Liver (tissue), 9 donors: ENCODE results near the gene FSIP1. TPM values are rescaled to one million over a fixed set of nuclear protein-coding genes. Genes with fewer than 3 reads are reported as not detected.

Experiments
- DNase-seq: peaks from one replicate; pipeline ENCODE4 v3.0.0-alpha.2; 2017; ENCODE audit warnings: low spot score
- H3K27ac ChIP-seq, 2 donors: one replicate each; pipeline ENCODE4 v1.7.0; 2013; ENCODE audit warnings: inconsistent platforms in 2 of 2, low read length in 2 of 2, control low read depth in 1 of 2, low read depth in 1 of 2, mild to moderate bottlenecking in 1 of 2
- H3K27me3 ChIP-seq, 4 donors: one replicate each; pipeline versions ENCODE4 v1.6.1 to v1.7.0; 2013; ENCODE audit warnings: low read length in 3 of 4, inconsistent platforms in 1 of 4, mild to moderate bottlenecking in 1 of 4, moderate library complexity in 1 of 4; ENCODE audit not compliant: control insufficient read depth in 4 of 4, insufficient read depth in 4 of 4
- H3K36me3 ChIP-seq, 4 donors: one replicate each; pipeline versions ENCODE4 v1.6.1 to v1.7.0; 2013; ENCODE audit warnings: low read length in 3 of 4, mild to moderate bottlenecking in 3 of 4, low read depth in 1 of 4, moderate library complexity in 1 of 4; ENCODE audit not compliant: control insufficient read depth in 4 of 4, insufficient read depth in 3 of 4
- H3K4me1 ChIP-seq, 4 donors: one replicate each; pipeline versions ENCODE4 v1.6.1 to v1.7.0; 2013; ENCODE audit warnings: low read length in 3 of 4, mild to moderate bottlenecking in 3 of 4, moderate library complexity in 1 of 4; ENCODE audit not compliant: control insufficient read depth in 4 of 4, insufficient read depth in 4 of 4
- H3K4me3 ChIP-seq, 3 donors: one replicate each; pipeline versions ENCODE4 v1.6.1 to v1.7.0; 2013; ENCODE audit warnings: low read length in 3 of 3, control low read depth in 1 of 3, low read depth in 1 of 3, mild to moderate bottlenecking in 1 of 3
- H3K9ac ChIP-seq, 2 donors: one replicate each; pipeline ENCODE4 v1.7.0; 2013; ENCODE audit warnings: low read length in 2 of 2, mild to moderate bottlenecking in 2 of 2, moderate library complexity in 2 of 2, control low read depth in 1 of 2, low read depth in 1 of 2
- H3K9me3 ChIP-seq, 4 donors: one replicate each; pipeline versions ENCODE4 v1.6.1 to v1.7.0; 2013; ENCODE audit warnings: low read length in 3 of 4; ENCODE audit not compliant: control insufficient read depth in 4 of 4
- EGR1 ChIP-seq, 2 donors: IDR thresholded peaks; 2 replicates each; pipeline ENCODE4 v1.6.1; 2016 to 2018; ENCODE audit warnings: antibody characterized with exemption in 2 of 2, low read depth in 2 of 2
- FOXA1 ChIP-seq: IDR thresholded peaks from 2 replicates; pipeline ENCODE4 v1.6.1; 2016; ENCODE audit warnings: antibody characterized with exemption
- FOXA2 ChIP-seq: IDR thresholded peaks from 2 replicates; pipeline ENCODE4 v1.6.1; 2016; ENCODE audit warnings: antibody characterized with exemption
- GABPA ChIP-seq, 2 donors: IDR thresholded peaks in 1 of 2; conservative IDR thresholded peaks in 1 of 2; 2 replicates each; pipeline ENCODE4 v1.6.1; 2016; ENCODE audit warnings: antibody characterized with exemption in 2 of 2, mild to moderate bottlenecking in 1 of 2, moderate library complexity in 1 of 2
- HNF4A ChIP-seq, 2 donors: conservative IDR thresholded peaks; 2 replicates each; pipeline ENCODE4 v1.6.1; 2016; ENCODE audit warnings: antibody characterized with exemption in 2 of 2, mild to moderate bottlenecking in 2 of 2
- HNF4G ChIP-seq: IDR thresholded peaks from 2 replicates; pipeline ENCODE4 v1.6.1; 2016; ENCODE audit warnings: antibody characterized with exemption
- JUND ChIP-seq, 2 donors: IDR thresholded peaks; 2 replicates each; pipeline ENCODE4 v1.6.1; 2016; ENCODE audit warnings: antibody characterized with exemption in 2 of 2
- NR2F2 ChIP-seq: IDR thresholded peaks from 2 replicates; pipeline ENCODE4 v1.6.1; 2016; ENCODE audit warnings: antibody characterized with exemption
- RXRA ChIP-seq, 2 donors: IDR thresholded peaks; 2 replicates each; pipeline ENCODE4 v1.6.1; 2017 to 2018; ENCODE audit warnings: antibody characterized with exemption in 2 of 2, mild to moderate bottlenecking in 1 of 2
- SP1 ChIP-seq: IDR thresholded peaks from 2 replicates; pipeline ENCODE4 v1.6.1; 2018; ENCODE audit warnings: antibody characterized with exemption, mild to moderate bottlenecking
- TAF1 ChIP-seq: conservative IDR thresholded peaks from 2 replicates; pipeline ENCODE4 v1.6.1; 2016; ENCODE audit warnings: antibody characterized with exemption, mild to moderate bottlenecking
- YY1 ChIP-seq: IDR thresholded peaks from 2 replicates; pipeline ENCODE4 v1.6.1; 2016; ENCODE audit warnings: antibody characterized with exemption, mild to moderate bottlenecking
- WGBS: extraction: QIAGEN DNeasy Blood & Tissue Kit; methylation state at CpG from one replicate; pipeline ENCODE4 v1.1.7; 2013; 5-methylcytosine and 5-hydroxymethylcytosine counted together
- polyA plus RNA-seq, 2 donors: library from polyadenylated mRNA; stranded (reverse) in 1 of 2; unstranded in 1 of 2; fragments of 200-250 nt in 1 of 2; fragments of >200 nt in 1 of 2; fragmentation: Nextera tagmentation in 1 of 2; extraction: Ambion mirVana in 1 of 2; gene quantifications; one replicate each; pipeline versions ENCODE4 v1.2.1 to v1.2.3, GENCODE V29; 2013 to 2015
- total RNA-seq, 2 donors: library from RNA; depleted of rRNA; stranded (reverse); fragments of >200 nt; gene quantifications; one replicate each; pipeline ENCODE4 v1.2.3, GENCODE V29; 2014
- TF ChIP-seq, protein P1 (sequence below): fragments of 150-350 bp; IDR thresholded peaks from 2 replicates; pipeline ENCODE4 v1.5.1; 2017; ENCODE audit warnings: improper control_type of control experiment, low read depth, low read length; ENCODE audit not compliant: missing input control
- TF ChIP-seq, protein P2 (sequence below): IDR thresholded peaks from 2 replicates; pipeline ENCODE4 v1.6.1; 2016; ENCODE audit warnings: antibody characterized with exemption
- TF ChIP-seq, protein P3 (sequence below): IDR thresholded peaks from 2 replicates; pipeline ENCODE4 v1.6.1; 2016; ENCODE audit warnings: antibody characterized with exemption, mild to moderate bottlenecking
- TF ChIP-seq, protein P4 (sequence below): IDR thresholded peaks from 2 replicates; pipeline ENCODE4 v1.6.1; 2016; ENCODE audit warnings: antibody characterized with exemption
- donor health status: healthy.
- donor health status: healthy.
- donor health status: healthy.
- donor health status: healthy.
- donor health status: healthy.

The FSIP1 gene
- total and polyA plus RNA-seq, 4 donors, result 0.05 to 0.29 (median 0.13) TPM

DNA sequence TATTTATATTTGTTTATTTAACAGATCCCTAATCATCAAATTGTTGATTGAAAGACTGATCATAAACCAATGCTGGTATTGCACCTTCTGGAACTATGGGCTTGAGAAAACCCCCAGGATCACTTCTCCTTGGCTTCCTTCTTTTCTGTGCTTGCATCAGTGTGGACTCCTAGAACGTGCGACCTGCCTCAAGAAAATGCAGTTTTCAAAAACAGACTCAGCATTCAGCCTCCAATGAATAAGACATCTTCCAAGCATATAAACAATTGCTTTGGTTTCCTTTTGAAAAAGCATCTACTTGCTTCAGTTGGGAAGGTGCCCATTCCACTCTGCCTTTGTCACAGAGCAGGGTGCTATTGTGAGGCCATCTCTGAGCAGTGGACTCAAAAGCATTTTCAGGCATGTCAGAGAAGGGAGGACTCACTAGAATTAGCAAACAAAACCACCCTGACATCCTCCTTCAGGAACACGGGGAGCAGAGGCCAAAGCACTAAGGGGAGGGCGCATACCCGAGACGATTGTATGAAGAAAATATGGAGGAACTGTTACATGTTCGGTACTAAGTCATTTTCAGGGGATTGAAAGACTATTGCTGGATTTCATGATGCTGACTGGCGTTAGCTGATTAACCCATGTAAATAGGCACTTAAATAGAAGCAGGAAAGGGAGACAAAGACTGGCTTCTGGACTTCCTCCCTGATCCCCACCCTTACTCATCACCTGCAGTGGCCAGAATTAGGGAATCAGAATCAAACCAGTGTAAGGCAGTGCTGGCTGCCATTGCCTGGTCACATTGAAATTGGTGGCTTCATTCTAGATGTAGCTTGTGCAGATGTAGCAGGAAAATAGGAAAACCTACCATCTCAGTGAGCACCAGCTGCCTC lies 187.1 kb downstream of the FSIP1 start:
- Histone ChIP-seq H3K36me3 (peaks cover 0 to 52% (median 21%) of the 10 kb centered on the region in 4 donors), H3K9me3 (no peaks in the 10 kb centered on the region), H3K27ac (no peak overlapping the region), H3K9ac (no peak overlapping the region), H3K4me3 (no peak overlapping the region), H3K27me3 (no peaks in the 10 kb centered on the region), H3K4me1 (no peaks in the 10 kb centered on the region)
- TF ChIP-seq, protein P1, sequence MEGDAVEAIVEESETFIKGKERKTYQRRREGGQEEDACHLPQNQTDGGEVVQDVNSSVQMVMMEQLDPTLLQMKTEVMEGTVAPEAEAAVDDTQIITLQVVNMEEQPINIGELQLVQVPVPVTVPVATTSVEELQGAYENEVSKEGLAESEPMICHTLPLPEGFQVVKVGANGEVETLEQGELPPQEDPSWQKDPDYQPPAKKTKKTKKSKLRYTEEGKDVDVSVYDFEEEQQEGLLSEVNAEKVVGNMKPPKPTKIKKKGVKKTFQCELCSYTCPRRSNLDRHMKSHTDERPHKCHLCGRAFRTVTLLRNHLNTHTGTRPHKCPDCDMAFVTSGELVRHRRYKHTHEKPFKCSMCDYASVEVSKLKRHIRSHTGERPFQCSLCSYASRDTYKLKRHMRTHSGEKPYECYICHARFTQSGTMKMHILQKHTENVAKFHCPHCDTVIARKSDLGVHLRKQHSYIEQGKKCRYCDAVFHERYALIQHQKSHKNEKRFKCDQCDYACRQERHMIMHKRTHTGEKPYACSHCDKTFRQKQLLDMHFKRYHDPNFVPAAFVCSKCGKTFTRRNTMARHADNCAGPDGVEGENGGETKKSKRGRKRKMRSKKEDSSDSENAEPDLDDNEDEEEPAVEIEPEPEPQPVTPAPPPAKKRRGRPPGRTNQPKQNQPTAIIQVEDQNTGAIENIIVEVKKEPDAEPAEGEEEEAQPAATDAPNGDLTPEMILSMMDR, result no peak
- no peak for TF ChIP-seq TAF1
- no peak for TF ChIP-seq JUND (IDR thresholded peaks at IDR 0.05)
- TF ChIP-seq HNF4G, result no peak
- TF ChIP-seq GABPA (IDR thresholded peaks at IDR 0.05 in 1 of 2, conservative IDR thresholded peaks at IDR 0.05 in 1 of 2), result no peak
- no peak for TF ChIP-seq RXRA (IDR thresholded peaks at IDR 0.05)
- TF ChIP-seq, protein P2, sequence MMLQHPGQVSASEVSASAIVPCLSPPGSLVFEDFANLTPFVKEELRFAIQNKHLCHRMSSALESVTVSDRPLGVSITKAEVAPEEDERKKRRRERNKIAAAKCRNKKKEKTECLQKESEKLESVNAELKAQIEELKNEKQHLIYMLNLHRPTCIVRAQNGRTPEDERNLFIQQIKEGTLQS, result no peak
- TF ChIP-seq FOXA2, result no peak
- TF ChIP-seq EGR1 (IDR thresholded peaks at IDR 0.05; ENCODE audit: low read depth in 2 of 2), result no peak
- TF ChIP-seq, protein P3, sequence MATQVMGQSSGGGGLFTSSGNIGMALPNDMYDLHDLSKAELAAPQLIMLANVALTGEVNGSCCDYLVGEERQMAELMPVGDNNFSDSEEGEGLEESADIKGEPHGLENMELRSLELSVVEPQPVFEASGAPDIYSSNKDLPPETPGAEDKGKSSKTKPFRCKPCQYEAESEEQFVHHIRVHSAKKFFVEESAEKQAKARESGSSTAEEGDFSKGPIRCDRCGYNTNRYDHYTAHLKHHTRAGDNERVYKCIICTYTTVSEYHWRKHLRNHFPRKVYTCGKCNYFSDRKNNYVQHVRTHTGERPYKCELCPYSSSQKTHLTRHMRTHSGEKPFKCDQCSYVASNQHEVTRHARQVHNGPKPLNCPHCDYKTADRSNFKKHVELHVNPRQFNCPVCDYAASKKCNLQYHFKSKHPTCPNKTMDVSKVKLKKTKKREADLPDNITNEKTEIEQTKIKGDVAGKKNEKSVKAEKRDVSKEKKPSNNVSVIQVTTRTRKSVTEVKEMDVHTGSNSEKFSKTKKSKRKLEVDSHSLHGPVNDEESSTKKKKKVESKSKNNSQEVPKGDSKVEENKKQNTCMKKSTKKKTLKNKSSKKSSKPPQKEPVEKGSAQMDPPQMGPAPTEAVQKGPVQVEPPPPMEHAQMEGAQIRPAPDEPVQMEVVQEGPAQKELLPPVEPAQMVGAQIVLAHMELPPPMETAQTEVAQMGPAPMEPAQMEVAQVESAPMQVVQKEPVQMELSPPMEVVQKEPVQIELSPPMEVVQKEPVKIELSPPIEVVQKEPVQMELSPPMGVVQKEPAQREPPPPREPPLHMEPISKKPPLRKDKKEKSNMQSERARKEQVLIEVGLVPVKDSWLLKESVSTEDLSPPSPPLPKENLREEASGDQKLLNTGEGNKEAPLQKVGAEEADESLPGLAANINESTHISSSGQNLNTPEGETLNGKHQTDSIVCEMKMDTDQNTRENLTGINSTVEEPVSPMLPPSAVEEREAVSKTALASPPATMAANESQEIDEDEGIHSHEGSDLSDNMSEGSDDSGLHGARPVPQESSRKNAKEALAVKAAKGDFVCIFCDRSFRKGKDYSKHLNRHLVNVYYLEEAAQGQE, result no peak
- TF ChIP-seq YY1, result no peak
- TF ChIP-seq, protein P4, sequence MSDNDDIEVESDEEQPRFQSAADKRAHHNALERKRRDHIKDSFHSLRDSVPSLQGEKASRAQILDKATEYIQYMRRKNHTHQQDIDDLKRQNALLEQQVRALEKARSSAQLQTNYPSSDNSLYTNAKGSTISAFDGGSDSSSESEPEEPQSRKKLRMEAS, result no peak
- TF ChIP-seq FOXA1, result no peak
- no peak for TF ChIP-seq HNF4A (conservative IDR thresholded peaks at IDR 0.05)
- TF ChIP-seq NR2F2, result no peak
- no peak for TF ChIP-seq SP1
- WGBS, result 87% methylated on average over 8 of the region's 8 CpGs
- no peak for DNase-seq
